RCC 7860 (cell line): Measurements from ENCODE around the gene RPE65.
"Not testable (repeated sequence)": the region's sequence is repeated elsewhere in the genome, so short reads cannot be mapped to it uniquely, and the experiment has no call there.

ENCODE experiments used
- DNase-seq: peaks from one replicate; pipeline ENCODE4 v3.0.0-alpha.2; 2015; ENCODE audit warnings: low spot score
- FAIRE-seq: peaks from 2 replicates; lab custom pipeline; 2012; peaks lifted over from hg19 to GRCh38; lab: Jason Lieb, UNC

The RPE65 gene

DNA sequence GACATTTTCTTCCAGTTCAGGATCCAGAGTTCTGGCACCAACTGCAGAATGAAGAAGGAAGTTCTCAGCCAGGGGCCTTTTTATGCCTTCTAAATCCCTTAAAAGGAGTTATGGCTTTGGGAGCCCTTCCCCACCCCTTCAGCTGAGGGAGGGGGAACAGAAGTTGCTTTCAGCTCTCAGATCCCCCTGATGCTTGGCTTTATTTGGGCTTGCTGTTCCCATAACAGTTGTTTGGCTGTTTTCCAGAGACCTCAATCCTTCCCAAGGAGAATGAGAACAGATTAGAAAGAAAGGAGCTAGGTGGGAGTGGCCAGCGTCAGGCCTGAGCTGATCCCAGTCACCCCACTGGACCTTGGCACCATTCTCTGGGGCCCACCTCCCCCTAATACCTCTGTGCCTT is at the start of gene RPE65:
Gene RPE65, minus strand, starts transcription at position 54 of the 400 bp plus-strand sequence. Its CDS starts 49 bp downstream, at position 5.
- no peak for DNase-seq

DNA sequence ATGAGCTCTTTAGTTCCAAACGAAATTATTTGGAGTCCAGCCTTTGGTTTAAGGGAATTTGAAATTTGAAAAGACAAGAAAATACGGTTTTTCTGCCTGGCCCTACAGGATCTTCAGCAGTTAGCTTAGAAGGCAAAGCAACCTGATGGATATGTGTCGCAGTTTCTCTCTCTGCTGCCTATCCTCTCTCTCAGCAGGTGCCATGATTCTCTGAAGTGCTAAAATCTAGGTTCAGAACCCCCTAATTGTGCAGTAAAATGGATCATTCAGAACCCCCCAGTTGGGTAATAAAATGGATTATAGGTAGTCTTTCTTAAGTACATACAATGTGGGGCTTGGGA is 47.6 kb upstream of the RPE65 start:
- FAIRE-seq (no peak), DNase-seq (no peak)

More for the DNA sequence above, at the start of gene RPE65:
- no peak for FAIRE-seq

GRCh38 chr1:68496680-68497357 is 47.1 kb upstream of the RPE65 start, which contains the start of gene DEPDC1:
Gene DEPDC1, minus strand, starts transcription at chr1:68497082. Its CDS starts 83 bp downstream, at chr1:68496999.
- DNase-seq = peak; percentile 90
- FAIRE-seq = peak; percentile 60

- no peak for FAIRE-seq
- DNase-seq = peak; percentile 10
Observed at GRCh38 chr1:68495968-68496679, 46.4 kb upstream of the RPE65 start.

- no peak for DNase-seq
- FAIRE-seq = no peak
Observed at GRCh38 chr1:68495532-68495931, 45.8 kb upstream of the RPE65 start.

GRCh38 chr1:68493193-68493592 is 43.4 kb upstream of the RPE65 start:
- FAIRE-seq (no peak), DNase-seq (no peak)

DNA sequence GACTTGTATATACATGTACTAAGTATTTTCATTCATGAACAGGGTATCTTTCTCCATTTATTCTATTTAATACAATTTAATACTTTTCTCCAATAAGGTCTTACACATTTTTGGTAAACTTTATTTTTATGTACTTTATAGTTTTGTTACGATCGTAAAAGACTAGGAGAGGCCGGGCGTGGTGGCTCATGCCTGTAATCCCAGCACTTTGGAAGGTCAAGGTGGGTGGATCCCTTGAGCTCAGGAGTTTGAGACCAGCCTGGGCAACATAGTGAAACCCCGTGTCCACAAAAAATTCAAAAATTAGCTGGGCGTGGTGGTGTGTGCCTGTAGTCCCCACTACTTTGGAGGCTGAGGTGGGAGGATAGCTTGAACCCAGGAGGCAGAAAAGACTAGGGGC is 42.5 kb upstream of the RPE65 start:
- DNase-seq, FAIRE-seq: not testable (repeated sequence)

- DNase-seq (no peak), FAIRE-seq (no peak)
Observed at GRCh38 chr1:68490046-68490651, 40.4 kb upstream of the RPE65 start.

DNA sequence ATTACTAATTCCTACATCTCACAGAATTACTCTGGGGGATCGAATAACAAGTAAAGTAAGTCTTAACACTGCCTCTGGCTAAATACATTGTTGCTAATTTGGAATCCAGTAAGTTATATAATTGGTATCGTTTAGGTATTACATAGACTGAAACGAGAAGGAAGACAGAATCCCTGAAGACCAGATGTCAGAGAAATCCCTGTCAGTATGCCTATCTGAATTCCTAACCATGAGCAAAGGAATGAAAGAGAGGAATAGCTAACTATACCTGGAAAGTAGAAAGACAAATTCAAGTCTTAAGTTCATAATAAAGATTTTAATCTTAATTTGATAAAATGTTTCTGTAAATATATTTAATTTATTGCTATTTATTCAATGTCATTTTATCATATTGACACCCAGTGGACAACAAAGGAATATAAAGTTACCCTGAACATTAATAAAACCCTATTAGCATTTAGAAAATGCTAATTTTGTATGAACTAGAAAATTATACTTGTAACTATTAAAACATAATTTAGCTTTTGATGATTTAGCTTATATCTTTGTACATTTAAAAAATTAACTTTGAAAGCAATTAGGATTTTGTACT is 35.8 kb upstream of the RPE65 start:
- peak; percentile 30 for FAIRE-seq

DNA sequence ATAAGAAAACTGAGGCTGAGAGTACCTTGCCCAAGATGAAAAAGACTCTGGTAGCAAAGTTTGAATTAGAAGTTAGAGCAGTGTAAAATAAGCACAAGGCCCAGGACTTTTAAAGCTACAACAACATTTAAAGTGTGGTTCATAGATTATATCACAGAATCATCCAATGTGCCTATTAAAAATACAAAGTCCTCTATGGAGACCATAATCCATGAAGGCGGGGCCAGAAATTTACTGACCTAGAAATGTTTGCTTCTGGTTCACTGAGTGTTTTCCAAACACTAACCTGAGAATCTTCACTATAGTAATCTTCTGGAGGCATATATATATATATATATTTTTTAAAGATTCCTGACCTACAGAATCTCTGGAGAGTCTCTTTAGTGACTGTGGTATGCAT is 34.9 kb upstream of the RPE65 start:
- no peak for DNase-seq
- no peak for FAIRE-seq

More for the DNA sequence above, 35.8 kb upstream of the RPE65 start:
- no peak for DNase-seq

DNA sequence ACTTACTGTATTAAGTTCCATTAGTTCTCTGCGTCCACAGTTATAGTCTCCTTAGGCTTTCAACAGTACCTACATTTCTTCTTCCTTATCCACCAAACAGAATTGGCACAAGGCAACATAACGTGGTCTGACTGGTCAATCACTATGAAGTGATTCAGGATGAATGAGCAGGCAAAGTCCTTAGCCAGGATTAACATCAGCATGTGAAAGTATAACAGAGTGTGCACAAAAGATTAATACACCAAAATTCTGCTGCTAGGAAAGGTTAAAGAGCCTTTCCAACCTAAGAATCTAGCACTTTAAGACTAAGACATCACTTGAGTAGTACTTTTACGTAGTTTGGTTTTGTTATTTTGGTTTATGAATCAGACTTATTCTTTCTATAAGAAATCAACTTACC is 31.3 kb upstream of the RPE65 start:
- DNase-seq (no peak), FAIRE-seq (no peak)

DNA sequence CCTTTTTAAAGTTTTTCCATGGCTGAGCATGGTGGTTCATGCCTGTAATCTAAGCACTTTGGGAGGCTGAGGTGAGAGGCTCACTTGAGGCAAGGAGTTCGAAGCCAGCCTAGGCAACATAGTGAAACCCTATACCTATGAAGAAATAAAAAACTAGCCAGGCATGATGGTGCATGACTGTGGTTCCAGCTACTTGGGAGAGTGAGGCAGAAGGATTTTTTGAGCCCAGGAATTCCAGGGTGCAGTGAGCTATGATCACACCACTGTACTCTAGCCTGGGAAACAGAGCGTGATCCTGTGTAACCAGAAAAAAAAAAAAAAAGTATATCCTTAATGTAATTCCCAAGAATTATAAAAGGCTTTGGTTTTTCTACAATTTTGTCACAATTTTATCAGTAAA is 29.7 kb upstream of the RPE65 start:
- FAIRE-seq (no peak), DNase-seq (no peak)

DNA sequence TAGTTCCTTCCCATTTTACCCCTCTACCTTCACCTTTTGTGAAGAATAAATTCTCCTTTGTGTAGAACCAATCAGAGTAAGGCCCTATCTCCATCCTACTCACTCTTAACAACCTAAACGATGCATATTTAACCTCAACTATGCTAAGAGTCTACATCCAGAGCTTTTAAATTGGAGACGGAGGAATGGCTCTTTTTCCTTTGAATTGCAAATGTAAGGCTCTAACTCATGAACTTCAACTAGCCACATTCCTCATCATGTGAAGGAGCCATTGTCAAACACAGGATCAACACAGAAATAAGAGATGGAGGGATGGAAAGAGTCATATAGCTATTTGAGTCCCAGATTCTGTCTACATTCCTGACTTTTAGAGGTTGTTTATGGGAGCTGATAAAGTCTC is 28.9 kb upstream of the RPE65 start:
- FAIRE-seq (no peak), DNase-seq (no peak)

DNA sequence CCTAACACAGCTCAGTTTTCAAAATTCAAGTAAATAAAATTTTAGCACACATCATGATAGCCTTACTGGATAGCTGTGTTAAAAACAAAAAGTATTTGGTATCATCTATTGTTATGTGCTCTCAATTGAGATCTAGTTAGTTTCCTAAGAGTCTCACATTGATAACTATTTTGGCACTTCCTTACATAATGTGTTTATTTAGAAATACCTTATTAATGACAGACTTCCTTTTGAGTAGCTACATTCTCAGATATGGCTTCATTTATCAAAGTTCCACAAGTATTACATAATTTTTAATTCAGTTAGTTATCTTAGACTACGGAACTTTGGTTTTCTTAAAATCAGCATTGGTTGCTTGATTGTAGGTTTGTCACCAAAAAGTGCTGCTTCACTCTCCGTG is 26.9 kb upstream of the RPE65 start:
- not testable (repeated sequence) for DNase-seq
- peak; percentile 45 for FAIRE-seq

DNA sequence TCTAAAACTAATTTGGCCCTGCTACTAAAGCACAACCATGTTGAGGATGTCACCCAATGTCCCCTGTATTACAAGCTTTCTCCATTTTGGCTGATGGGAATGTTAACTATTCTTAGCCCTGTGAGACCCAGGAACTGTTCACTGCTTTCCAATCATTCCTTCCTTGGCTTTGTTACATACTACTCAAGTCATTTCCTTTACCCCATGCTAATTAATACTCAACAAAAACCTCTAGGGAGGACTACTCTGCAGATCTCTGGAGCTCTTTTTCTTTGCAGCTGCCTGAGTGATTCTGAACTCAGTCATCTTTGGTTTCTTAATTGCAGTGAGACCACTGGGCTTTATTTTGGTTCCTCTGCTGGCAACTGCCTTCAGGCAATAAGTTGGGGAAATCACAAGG is 23.3 kb upstream of the RPE65 start:
- FAIRE-seq (no peak), DNase-seq (no peak)

DNA sequence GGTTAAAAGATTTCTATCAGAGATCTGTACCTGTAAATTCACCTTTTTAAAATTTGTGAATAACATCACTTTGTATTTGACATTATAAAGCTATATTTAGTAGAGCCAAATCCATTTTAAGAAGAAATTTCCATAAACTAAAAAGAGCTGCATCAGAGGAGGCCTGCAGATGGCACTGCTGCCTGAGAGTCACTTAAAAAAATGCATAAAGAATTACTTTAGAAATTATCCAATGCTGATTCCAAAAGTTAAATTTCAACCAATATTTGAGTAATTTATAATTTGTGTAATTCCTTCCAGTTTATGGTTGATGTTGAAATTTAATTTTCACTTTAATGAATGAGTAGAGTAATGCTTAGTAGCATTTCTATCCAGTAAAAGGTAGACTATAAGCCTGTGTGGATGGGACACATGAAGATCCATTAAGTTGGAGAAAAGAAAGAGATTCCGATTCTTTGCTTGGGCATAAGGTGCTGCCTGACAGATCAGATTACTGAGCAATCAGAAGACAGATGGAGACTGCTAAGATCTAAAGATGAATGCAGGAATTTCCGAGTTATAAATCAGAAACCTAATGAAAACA is 20.7 kb upstream of the RPE65 start:
- DNase-seq = peak; percentile 10
- peak; percentile 62 for FAIRE-seq

DNA sequence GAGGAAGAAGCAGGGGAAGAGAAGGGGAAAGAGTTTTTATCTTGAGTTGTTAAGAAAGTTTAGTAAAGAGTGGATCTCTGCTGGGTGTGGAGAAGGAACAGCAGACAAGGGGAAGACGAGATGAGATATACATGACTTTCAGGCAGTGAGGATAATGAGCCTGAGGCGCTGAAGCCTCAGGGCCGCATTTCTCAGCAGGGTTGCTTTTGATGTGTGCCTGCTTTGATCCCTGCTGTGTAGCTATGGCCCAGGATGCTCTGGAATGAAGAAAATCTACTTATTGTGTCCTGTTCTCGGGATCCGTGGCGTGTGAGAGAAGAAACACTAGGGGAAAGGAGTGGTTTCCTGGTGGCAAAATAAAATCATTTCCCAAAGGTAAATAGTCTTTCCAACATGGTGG is 15.1 kb upstream of the RPE65 start:
- no peak for DNase-seq
- FAIRE-seq = no peak

- FAIRE-seq (no peak), DNase-seq (no peak)
Observed at GRCh38 chr1:68460935-68461334, 11.2 kb upstream of the RPE65 start.

- DNase-seq (no peak), FAIRE-seq (no peak)
Observed at GRCh38 chr1:68459796-68460195, 10.0 kb upstream of the RPE65 start.

GRCh38 chr1:68459091-68459490 is 9.3 kb upstream of the RPE65 start:
- DNase-seq = no peak
- FAIRE-seq = no peak

DNA sequence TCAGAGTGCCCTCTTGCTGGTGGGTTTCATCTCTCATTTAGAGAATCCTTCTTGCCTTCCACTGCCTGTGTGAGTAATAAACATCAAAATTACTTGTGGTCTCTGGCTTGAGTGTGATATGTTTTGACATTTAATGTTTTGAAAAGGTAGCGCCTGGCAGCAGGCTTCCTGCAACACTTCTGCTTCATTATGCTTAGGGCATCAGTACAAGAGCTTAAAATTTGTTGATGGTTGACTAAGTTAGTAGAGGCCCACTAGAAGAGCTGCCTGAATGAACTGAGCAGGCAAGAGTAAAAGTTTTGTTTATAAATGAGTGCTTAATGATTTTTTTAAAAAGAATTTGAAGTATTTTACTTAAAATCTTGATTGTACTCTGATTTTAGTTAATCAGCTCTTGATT is 6.4 kb upstream of the RPE65 start:
- FAIRE-seq (no peak), DNase-seq (no peak)
